Measurements from ENCODE around the gene STAT3. TPM values are rescaled to one million over a fixed set of nuclear protein-coding genes. Genes with fewer than 3 reads are reported as not detected.

The STAT3 gene
- total and polyA plus RNA-seq, 9 of the 15 experiments (the other 6 are each of a cell fraction or from before 2014, with no cell fraction given), result 90.0 to 179 (median 114) TPM

DNA sequence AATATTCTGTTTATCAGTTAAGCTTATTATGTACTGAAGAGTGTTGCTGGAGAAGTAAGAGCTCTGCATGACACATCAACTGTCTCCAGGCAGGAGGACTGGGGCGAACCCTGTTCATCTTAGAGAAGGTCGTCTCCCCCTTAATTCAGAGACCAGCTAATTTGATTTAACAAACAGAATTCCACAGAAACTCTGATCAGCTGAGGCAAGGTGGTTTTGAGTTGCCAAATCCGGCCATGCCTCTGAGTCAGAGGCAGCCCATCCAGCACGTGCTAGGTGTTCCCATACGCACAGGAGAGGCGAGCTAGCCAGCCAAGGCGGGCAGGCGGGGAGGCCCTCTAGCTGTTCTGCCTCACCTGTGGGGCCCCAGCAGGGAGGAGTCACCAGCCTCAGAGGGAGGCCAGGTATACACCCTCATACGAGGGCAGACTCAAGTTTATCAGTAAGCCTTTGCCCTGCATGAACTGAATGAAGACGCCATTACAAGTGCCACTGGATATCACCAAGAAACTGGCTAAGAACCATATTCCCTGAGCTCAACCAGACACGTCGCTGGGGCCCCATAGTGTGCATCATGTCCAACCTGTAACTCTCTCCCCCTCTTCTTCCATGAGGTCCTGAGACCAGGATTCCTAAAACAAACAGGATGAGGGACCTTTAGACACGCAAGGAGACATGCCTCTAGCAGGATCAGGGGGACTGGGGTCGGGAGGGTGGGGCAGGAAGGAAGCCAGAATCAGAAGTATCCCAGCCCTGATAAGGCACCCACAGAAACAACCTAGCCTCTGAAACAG lies 74.3 kb downstream of the STAT3 start (continued):
- TF ChIP-seq MYC (IDR thresholded peaks at IDR 0.05; ENCODE audit: low read depth, low read length), result 0 out of 2 replicates have a peak, but pooled peaks have one; percentile 33
- TF ChIP-seq MYC (CRISPR knock-in tag; IDR thresholded peaks at IDR 0.05; ENCODE audit: borderline replicate concordance, low read depth), result peak; percentile 25; the same call in 1 of the 2 replicates
- TF ChIP-seq NR1H2 (CRISPR knock-in tag; IDR thresholded peaks at IDR 0.05), result no peak
- peak; percentile 36; the same call in 1 of the 2 replicates for TF ChIP-seq ZKSCAN3 (CRISPR knock-in tag; IDR thresholded peaks at IDR 0.05)
- TF ChIP-seq, protein P1, sequence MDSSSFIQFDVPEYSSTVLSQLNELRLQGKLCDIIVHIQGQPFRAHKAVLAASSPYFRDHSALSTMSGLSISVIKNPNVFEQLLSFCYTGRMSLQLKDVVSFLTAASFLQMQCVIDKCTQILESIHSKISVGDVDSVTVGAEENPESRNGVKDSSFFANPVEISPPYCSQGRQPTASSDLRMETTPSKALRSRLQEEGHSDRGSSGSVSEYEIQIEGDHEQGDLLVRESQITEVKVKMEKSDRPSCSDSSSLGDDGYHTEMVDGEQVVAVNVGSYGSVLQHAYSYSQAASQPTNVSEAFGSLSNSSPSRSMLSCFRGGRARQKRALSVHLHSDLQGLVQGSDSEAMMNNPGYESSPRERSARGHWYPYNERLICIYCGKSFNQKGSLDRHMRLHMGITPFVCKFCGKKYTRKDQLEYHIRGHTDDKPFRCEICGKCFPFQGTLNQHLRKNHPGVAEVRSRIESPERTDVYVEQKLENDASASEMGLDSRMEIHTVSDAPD (CRISPR knock-in tag; IDR thresholded peaks at IDR 0.05), result no peak
- no peak for TF ChIP-seq ZNF146 (CRISPR knock-in tag; IDR thresholded peaks at IDR 0.05; ENCODE audit: unreplicated experiment)
- no peak for TF ChIP-seq ZNF3 (CRISPR knock-in tag; IDR thresholded peaks at IDR 0.05)
- TF ChIP-seq SMARCE1 (IDR thresholded peaks at IDR 0.05), result no peak
- TF ChIP-seq RBM17 (IDR thresholded peaks at IDR 0.05; ENCODE audit: borderline replicate concordance, low read depth, low read length), result no peak
- TF ChIP-seq RBM25 (IDR thresholded peaks at IDR 0.05; ENCODE audit: low read depth, low read length, severe bottlenecking), result no peak
- no peak for TF ChIP-seq STAG1 (CRISPR knock-in tag; IDR thresholded peaks at IDR 0.05; ENCODE audit: borderline replicate concordance)
- TF ChIP-seq BDP1 (IDR thresholded peaks at IDR 0.05; ENCODE audit: insufficient read depth, insufficient read length), result no peak
- peak; percentile 94 for TF ChIP-seq ZNF583 (CRISPR knock-in tag; IDR thresholded peaks at IDR 0.05)
- no peak for TF ChIP-seq ZFP36 (IDR thresholded peaks at IDR 0.05; ENCODE audit: low read depth, low read length, partially characterized antibody)
- TF ChIP-seq, protein P2, sequence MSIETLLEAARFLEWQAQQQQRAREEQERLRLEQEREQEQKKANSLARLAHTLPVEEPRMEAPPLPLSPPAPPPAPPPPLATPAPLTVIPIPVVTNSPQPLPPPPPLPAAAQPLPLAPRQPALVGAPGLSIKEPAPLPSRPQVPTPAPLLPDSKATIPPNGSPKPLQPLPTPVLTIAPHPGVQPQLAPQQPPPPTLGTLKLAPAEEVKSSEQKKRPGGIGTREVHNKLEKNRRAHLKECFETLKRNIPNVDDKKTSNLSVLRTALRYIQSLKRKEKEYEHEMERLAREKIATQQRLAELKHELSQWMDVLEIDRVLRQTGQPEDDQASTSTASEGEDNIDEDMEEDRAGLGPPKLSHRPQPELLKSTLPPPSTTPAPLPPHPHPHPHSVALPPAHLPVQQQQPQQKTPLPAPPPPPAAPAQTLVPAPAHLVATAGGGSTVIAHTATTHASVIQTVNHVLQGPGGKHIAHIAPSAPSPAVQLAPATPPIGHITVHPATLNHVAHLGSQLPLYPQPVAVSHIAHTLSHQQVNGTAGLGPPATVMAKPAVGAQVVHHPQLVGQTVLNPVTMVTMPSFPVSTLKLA (conservative IDR thresholded peaks at IDR 0.05), result peak; percentile 35 to 46; a peak in 1 of 4 replicates
- no peak for TF ChIP-seq HDGF (IDR thresholded peaks at IDR 0.05)
- TF ChIP-seq ZNF263 (CRISPR knock-in tag; IDR thresholded peaks at IDR 0.05; ENCODE audit: borderline replicate concordance), result no peak
- no peak for TF ChIP-seq SP2 (IDR thresholded peaks at IDR 0.05; ENCODE audit: extremely low read depth, low read depth, low read length, poor library complexity, severe bottlenecking)
- TF ChIP-seq ZBTB7A (IDR thresholded peaks at IDR 0.05; ENCODE audit: borderline replicate concordance, control insufficient read depth, low read depth, low read length), result peak; percentile 68; the same call in 1 of the 2 replicates
- no peak for TF ChIP-seq ZNF212 (CRISPR knock-in tag; IDR thresholded peaks at IDR 0.05)
- TF ChIP-seq NELFE (IDR thresholded peaks at IDR 0.05; ENCODE audit: insufficient read depth, insufficient read length), result no peak
- TF ChIP-seq, protein P3, sequence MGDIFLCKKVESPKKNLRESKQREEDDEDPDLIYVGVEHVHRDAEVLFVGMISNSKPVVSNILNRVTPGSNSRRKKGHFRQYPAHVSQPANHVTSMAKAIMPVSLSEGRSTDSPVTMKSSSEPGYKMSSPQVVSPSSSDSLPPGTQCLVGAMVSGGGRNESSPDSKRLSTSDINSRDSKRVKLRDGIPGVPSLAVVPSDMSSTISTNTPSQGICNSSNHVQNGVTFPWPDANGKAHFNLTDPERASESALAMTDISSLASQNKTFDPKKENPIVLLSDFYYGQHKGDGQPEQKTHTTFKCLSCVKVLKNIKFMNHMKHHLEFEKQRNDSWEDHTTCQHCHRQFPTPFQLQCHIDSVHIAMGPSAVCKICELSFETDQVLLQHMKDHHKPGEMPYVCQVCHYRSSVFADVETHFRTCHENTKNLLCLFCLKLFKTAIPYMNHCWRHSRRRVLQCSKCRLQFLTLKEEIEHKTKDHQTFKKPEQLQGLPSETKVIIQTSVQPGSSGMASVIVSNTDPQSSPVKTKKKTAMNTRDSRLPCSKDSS (IDR thresholded peaks at IDR 0.05; ENCODE audit: low read depth, partially characterized antibody), result no peak
- peak; percentile 80 for TF ChIP-seq ZNF584 (CRISPR knock-in tag; IDR thresholded peaks at IDR 0.05; ENCODE audit: low read depth)
- TF ChIP-seq SMARCB1 (IDR thresholded peaks at IDR 0.05; ENCODE audit: insufficient read length, low read depth), result no peak
- TF ChIP-seq MTA1 (IDR thresholded peaks at IDR 0.05; ENCODE audit: borderline replicate concordance), result no peak
- no peak for TF ChIP-seq FOXP1 (CRISPR knock-in tag; IDR thresholded peaks at IDR 0.05)
